Measurements from ENCODE around the gene CPA2. TPM values are rescaled to one million over a fixed set of nuclear protein-coding genes. Genes with fewer than 3 reads are reported as not detected.

Gene CPA2
- total RNA-seq, 1 experiment from 2014 or later, result not detected

GRCh38 chr7:130268463-130269317, 2.0 kb downstream of the CPA2 start:
- Histone ChIP-seq H3K36me3 (no peaks in the 10 kb centered on the region), H3K27me3 (replicated peaks) (no peaks in the 10 kb centered on the region), H3K9me3 (replicated peaks) (no peaks in the 10 kb centered on the region), H3K4me3 (no peak overlapping the region), H3K4me1 (replicated peaks) (peaks cover 14% of the 10 kb centered on the region), H3K27ac (no peak overlapping the region)
- DNase-seq (ENCODE audit: low read depth in 1 of 2, low spot score in 2 of 2), result no peak

- Histone ChIP-seq H3K36me3 (no peaks in the 10 kb centered on the region), H3K9me3 (replicated peaks) (no peaks in the 10 kb centered on the region), H3K4me3 (no peak overlapping the region), H3K27ac (no peak overlapping the region), H3K27me3 (replicated peaks) (no peaks in the 10 kb centered on the region), H3K4me1 (replicated peaks) (peaks cover 14% of the 10 kb centered on the region)
- DNase-seq (ENCODE audit: low read depth in 1 of 2, low spot score in 2 of 2), result no peak
These were observed 2.6 kb downstream of the CPA2 start for GRCh38 chr7:130269318-130269694.

GRCh38 chr7:130270947-130271800, 4.5 kb downstream of the CPA2 start:
- Histone ChIP-seq H3K9me3 (replicated peaks) (no peaks in the 10 kb centered on the region), H3K4me3 (no peak overlapping the region), H3K36me3 (no peaks in the 10 kb centered on the region), H3K4me1 (replicated peaks) (peaks cover 9% of the 10 kb centered on the region), H3K27me3 (replicated peaks) (no peaks in the 10 kb centered on the region), H3K27ac (no peak overlapping the region)
- no peak for DNase-seq (ENCODE audit: low read depth in 1 of 2, low spot score in 2 of 2)

GRCh38 chr7:130272381-130273080, 5.9 kb downstream of the CPA2 start:
- no peak overlapping the region for H3K27ac ChIP-seq
- no peaks in the 10 kb centered on the region for H3K27me3 ChIP-seq (replicated peaks)
- H3K9me3 ChIP-seq (replicated peaks), result no peaks in the 10 kb centered on the region
- no peak for DNase-seq (ENCODE audit: low read depth in 1 of 2, low spot score in 2 of 2)
- no peaks in the 10 kb centered on the region for H3K36me3 ChIP-seq
- no peaks in the 10 kb centered on the region for H3K4me1 ChIP-seq (replicated peaks)
- H3K4me3 ChIP-seq, result no peak overlapping the region

- Histone ChIP-seq H3K27ac (no peak overlapping the region), H3K4me1 (replicated peaks) (no peaks in the 10 kb centered on the region), H3K9me3 (replicated peaks) (no peaks in the 10 kb centered on the region), H3K36me3 (no peaks in the 10 kb centered on the region), H3K27me3 (replicated peaks) (no peaks in the 10 kb centered on the region), H3K4me3 (no peak overlapping the region)
- no peak for DNase-seq (ENCODE audit: low read depth in 1 of 2, low spot score in 2 of 2)
These were observed 6.6 kb downstream of the CPA2 start for GRCh38 chr7:130273081-130273932.

- H3K36me3 ChIP-seq, result no peaks in the 10 kb centered on the region
- H3K27ac ChIP-seq, result no peak overlapping the region
- H3K4me3 ChIP-seq, result no peak overlapping the region
- no peaks in the 10 kb centered on the region for H3K9me3 ChIP-seq (replicated peaks)
- no peak for DNase-seq (ENCODE audit: low read depth in 1 of 2, low spot score in 2 of 2)
- no peaks in the 10 kb centered on the region for H3K27me3 ChIP-seq (replicated peaks)
- H3K4me1 ChIP-seq (replicated peaks), result no peaks in the 10 kb centered on the region
These were observed 7.2 kb downstream of the CPA2 start for GRCh38 chr7:130273933-130274255.

GRCh38 chr7:130274296-130274695, 7.6 kb downstream of the CPA2 start:
- Histone ChIP-seq H3K27me3 (replicated peaks) (no peaks in the 10 kb centered on the region), H3K9me3 (replicated peaks) (no peaks in the 10 kb centered on the region), H3K36me3 (no peaks in the 10 kb centered on the region), H3K27ac (no peak overlapping the region), H3K4me3 (no peak overlapping the region), H3K4me1 (replicated peaks) (no peaks in the 10 kb centered on the region)
- DNase-seq (ENCODE audit: low read depth in 1 of 2, low spot score in 2 of 2), result no peak

- H3K27me3 ChIP-seq (replicated peaks), result no peaks in the 10 kb centered on the region
- H3K4me3 ChIP-seq, result no peak overlapping the region
- no peaks in the 10 kb centered on the region for H3K4me1 ChIP-seq (replicated peaks)
- H3K36me3 ChIP-seq, result no peaks in the 10 kb centered on the region
- H3K27ac ChIP-seq, result no peak overlapping the region
- H3K9me3 ChIP-seq (replicated peaks), result no peaks in the 10 kb centered on the region
- DNase-seq (ENCODE audit: low read depth in 1 of 2, low spot score in 2 of 2), result no peak
These were observed 8.4 kb downstream of the CPA2 start for GRCh38 chr7:130274983-130275591.

GRCh38 chr7:130275826-130276297, 9.2 kb downstream of the CPA2 start:
- Histone ChIP-seq H3K4me1 (replicated peaks) (no peaks in the 10 kb centered on the region), H3K4me3 (no peak overlapping the region), H3K27me3 (replicated peaks) (no peaks in the 10 kb centered on the region), H3K36me3 (no peaks in the 10 kb centered on the region), H3K9me3 (replicated peaks) (no peaks in the 10 kb centered on the region), H3K27ac (no peak overlapping the region)
- DNase-seq (ENCODE audit: low read depth in 1 of 2, low spot score in 2 of 2), result no peak

- no peak overlapping the region for H3K27ac ChIP-seq
- no peaks in the 10 kb centered on the region for H3K36me3 ChIP-seq
- H3K9me3 ChIP-seq (replicated peaks), result no peaks in the 10 kb centered on the region
- no peak for DNase-seq (ENCODE audit: low read depth in 1 of 2, low spot score in 2 of 2)
- no peak overlapping the region for H3K4me3 ChIP-seq
- H3K4me1 ChIP-seq (replicated peaks), result no peaks in the 10 kb centered on the region
- H3K27me3 ChIP-seq (replicated peaks), result no peaks in the 10 kb centered on the region
These were observed 10.4 kb downstream of the CPA2 start for GRCh38 chr7:130276796-130277762.

- Histone ChIP-seq H3K27ac (no peak overlapping the region), H3K9me3 (replicated peaks) (no peaks in the 10 kb centered on the region), H3K36me3 (no peaks in the 10 kb centered on the region), H3K4me3 (no peak overlapping the region), H3K27me3 (replicated peaks) (no peaks in the 10 kb centered on the region), H3K4me1 (replicated peaks) (no peaks in the 10 kb centered on the region)
- peak in 1 of 2 experiments; percentile 26 for DNase-seq (ENCODE audit: low read depth in 1 of 2, low spot score in 2 of 2)
These were observed 11.3 kb downstream of the CPA2 start for GRCh38 chr7:130277763-130278643.
